H9 (cell line): ENCODE measurements around the gene ARHGAP15. TPM values are rescaled to one million over a fixed set of nuclear protein-coding genes. Genes with fewer than 3 reads are reported as not detected.

Experiments
- DNase-seq: peaks from one replicate; pipeline ENCODE4 v3.0.0-alpha.2; 2017
- H2AFZ ChIP-seq: one replicate; pipeline ENCODE4 v1.6.1; 2013; ENCODE audit warnings: mild to moderate bottlenecking, low read length, control low read depth, moderate library complexity
- H2AK5ac ChIP-seq: 2 replicates; pipeline ENCODE4 v1.6.1; 2013; ENCODE audit warnings: low read length, control low read depth, mixed read lengths; ENCODE audit not compliant: insufficient read length
- H2BK120ac ChIP-seq: one replicate; pipeline ENCODE4 v1.6.1; 2013; ENCODE audit warnings: low read depth, mild to moderate bottlenecking, low read length, control low read depth, inconsistent platforms; ENCODE audit not compliant: poor library complexity, severe bottlenecking
- H2BK12ac ChIP-seq: 2 replicates; pipeline ENCODE4 v1.6.1; 2013; ENCODE audit warnings: low read length, control low read depth, mixed read lengths, low read depth; ENCODE audit not compliant: insufficient read length
- H2BK15ac ChIP-seq: 2 replicates; pipeline ENCODE4 v1.6.1; 2013; ENCODE audit warnings: low read depth, low read length, control low read depth
- H2BK20ac ChIP-seq: one replicate; pipeline ENCODE4 v1.6.1; 2013; ENCODE audit warnings: low read depth, mild to moderate bottlenecking, low read length, control low read depth, inconsistent platforms; ENCODE audit not compliant: poor library complexity, severe bottlenecking
- H2BK5ac ChIP-seq: 2 replicates; pipeline ENCODE4 v1.6.1; 2013; ENCODE audit warnings: low read length, control low read depth, mixed read lengths; ENCODE audit not compliant: insufficient read length
- H3K14ac ChIP-seq: 2 replicates; pipeline ENCODE4 v1.6.1; 2013; ENCODE audit warnings: low read length, control low read depth; ENCODE audit not compliant: insufficient read depth
- H3K18ac ChIP-seq: 2 replicates; pipeline ENCODE4 v1.6.1; 2013; ENCODE audit warnings: low read depth, mild to moderate bottlenecking, mixed read lengths, low read length, control low read depth; ENCODE audit not compliant: insufficient read length
- H3K23ac ChIP-seq: 2 replicates; pipeline ENCODE4 v1.6.1; 2013; ENCODE audit warnings: low read length, control low read depth, mixed read lengths, low read depth; ENCODE audit not compliant: insufficient read length
- H3K23me2 ChIP-seq: 2 replicates; pipeline ENCODE4 v1.6.1; 2013; ENCODE audit warnings: low read depth, mild to moderate bottlenecking, mixed read lengths, low read length, control low read depth; ENCODE audit not compliant: insufficient read length, poor library complexity, severe bottlenecking
- H3K27ac ChIP-seq: 2 replicates; pipeline ENCODE4 v1.5.1; 2013; ENCODE audit warnings: low read length, control low read depth, mixed read lengths, low read depth; ENCODE audit not compliant: insufficient read length
- H3K27me3 ChIP-seq: 2 replicates; pipeline ENCODE4 v1.6.1; 2013; ENCODE audit warnings: low read length, control low read depth, inconsistent platforms; ENCODE audit not compliant: insufficient read depth
- H3K4ac ChIP-seq: 2 replicates; pipeline ENCODE4 v1.6.1; 2013; ENCODE audit warnings: low read depth, mild to moderate bottlenecking, control low read depth, inconsistent platforms, low read length, moderate library complexity
- H3K4me1 ChIP-seq: 2 replicates; pipeline ENCODE4 v1.6.1; 2013; ENCODE audit warnings: low read length, control low read depth, inconsistent platforms; ENCODE audit not compliant: insufficient read depth
- H3K4me2 ChIP-seq: 2 replicates; pipeline ENCODE4 v1.6.1; 2013; ENCODE audit warnings: low read length, control low read depth, mixed read lengths; ENCODE audit not compliant: insufficient read length, insufficient read depth
- H3K56ac ChIP-seq: 2 replicates; pipeline ENCODE4 v1.6.1; 2013; ENCODE audit warnings: low read depth, mild to moderate bottlenecking, mixed read lengths, low read length, control low read depth; ENCODE audit not compliant: insufficient read length
- H3K79me1 ChIP-seq: 2 replicates; pipeline ENCODE4 v1.6.1; 2013; ENCODE audit warnings: low read depth, mild to moderate bottlenecking, moderate library complexity, low read length, control low read depth, inconsistent platforms; ENCODE audit not compliant: insufficient read depth, poor library complexity, severe bottlenecking
- H3K79me2 ChIP-seq: 2 replicates; pipeline ENCODE4 v1.6.1; 2013; ENCODE audit warnings: low read length, control low read depth, inconsistent platforms; ENCODE audit not compliant: insufficient read depth
- H3K9ac ChIP-seq: 2 replicates; pipeline ENCODE4 v1.6.1; 2013; ENCODE audit warnings: low read length, control low read depth, mixed read lengths; ENCODE audit not compliant: insufficient read length; ENCODE audit errors: extremely low read depth
- H3K9me3 ChIP-seq: one replicate; pipeline ENCODE4 v1.6.1; 2013; ENCODE audit warnings: low read depth, low read length, inconsistent platforms; ENCODE audit not compliant: control insufficient read depth
- H3T11ph ChIP-seq: one replicate; pipeline ENCODE4 v1.6.1; 2013; ENCODE audit warnings: mild to moderate bottlenecking, low read length, control low read depth, inconsistent platforms
- H4K20me1 ChIP-seq: one replicate; pipeline ENCODE4 v1.6.1; 2013; ENCODE audit not compliant: control insufficient read depth, insufficient read length, insufficient read depth
- H4K5ac ChIP-seq: 2 replicates; pipeline ENCODE4 v1.6.1; 2013; ENCODE audit warnings: low read depth, mild to moderate bottlenecking, mixed read lengths, low read length, control low read depth; ENCODE audit not compliant: insufficient read length
- H4K8ac ChIP-seq: replicated peaks from 2 replicates; pipeline ENCODE4 v1.6.1; 2013; ENCODE audit warnings: low read length, control low read depth, mixed read lengths, low read depth; ENCODE audit not compliant: insufficient read length
- H4K91ac ChIP-seq: 2 replicates; pipeline ENCODE4 v1.6.1; 2013; ENCODE audit warnings: low read depth, mild to moderate bottlenecking, moderate library complexity, mixed read lengths, low read length, control low read depth; ENCODE audit not compliant: insufficient read length
- H3K27ac Mint-ChIP-seq, 3 experiments: 2 replicates in 2 of 3; 3 replicates in 1 of 3; pipeline ENCODE4 v1.8.0; 2020 to 2021; ENCODE audit warnings: mixed read lengths in 3 of 3, mild to moderate bottlenecking in 1 of 3, moderate library complexity in 1 of 3
- H3K27me3 Mint-ChIP-seq: 2 replicates; pipeline ENCODE4 v1.8.0; 2021; ENCODE audit warnings: low read depth, mild to moderate bottlenecking, moderate library complexity, mixed read lengths
- H3K36me3 Mint-ChIP-seq, 3 experiments: 2 replicates in 2 of 3; 3 replicates in 1 of 3; pipeline ENCODE4 v1.8.0; 2020 to 2021; ENCODE audit warnings: low read depth in 3 of 3, mixed read lengths in 3 of 3; ENCODE audit not compliant: insufficient read depth in 1 of 3
- H3K4me1 Mint-ChIP-seq, 2 experiments: 2 replicates each; pipeline ENCODE4 v1.8.0; 2020; ENCODE audit warnings: mixed read lengths in 2 of 2
- H3K4me3 Mint-ChIP-seq, 2 experiments: 2 replicates in 1 of 2; 3 replicates in 1 of 2; pipeline ENCODE4 v1.8.0; 2020 to 2021; ENCODE audit warnings: mild to moderate bottlenecking in 2 of 2, mixed read lengths in 2 of 2, moderate library complexity in 1 of 2
- H3K9me3 Mint-ChIP-seq, 2 experiments: 2 replicates in 1 of 2; 3 replicates in 1 of 2; pipeline ENCODE4 v1.8.0; 2020; ENCODE audit warnings: mild to moderate bottlenecking in 2 of 2, mixed read lengths in 2 of 2, moderate library complexity in 1 of 2
- whole genome bisulfite sequencing: extraction: QIAGEN DNeasy Blood & Tissue Kit; methylation state at CpG from one replicate; pipeline ENCODE4 v1.1.7; 2013; ENCODE audit warnings: missing lambda C conversion rate, low lambda C conversion rate, mixed read lengths; ENCODE audit not compliant: insufficient read length; ENCODE audit errors: extremely low coverage; 5-methylcytosine and 5-hydroxymethylcytosine counted together
- total RNA-seq: library from RNA; stranded (reverse); gene quantifications from 2 replicates; pipeline ENCODE4 v1.2.1, GENCODE V29; 2021
- TF ChIP-seq, protein P1 (sequence below): fragments of 200-600 bp; sonication (generic); conservative IDR thresholded peaks from 3 replicates; pipeline ENCODE4 v1.8.0; 2021; ENCODE audit warnings: antibody characterized with exemption, mild to moderate bottlenecking

Gene ARHGAP15
- total RNA-seq, 1 experiment from 2014 or later, result not detected

DNA sequence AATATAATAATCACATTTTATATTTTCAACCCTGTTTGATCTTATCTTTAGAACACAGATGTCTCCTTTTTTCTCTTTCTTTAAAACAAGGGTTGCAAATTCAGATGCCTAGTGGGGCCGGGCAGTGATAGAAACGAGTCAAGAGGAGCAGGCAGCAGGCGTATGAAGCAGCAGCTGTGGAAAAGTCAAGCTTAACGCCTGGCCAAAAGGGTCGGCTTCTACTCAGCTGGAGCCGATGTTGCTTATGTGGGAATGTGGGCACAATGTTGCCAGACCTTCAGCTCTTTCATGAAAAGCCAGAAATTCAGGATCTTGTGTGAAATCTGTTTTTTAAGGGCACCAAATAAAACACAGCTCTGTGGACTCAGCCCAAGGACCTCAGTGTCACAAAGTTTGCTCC lies 642.7 kb downstream of the ARHGAP15 start:
- no peaks in the 10 kb centered on the region for H3K9me3 Mint-ChIP-seq

More for the DNA sequence above, 642.7 kb downstream of the ARHGAP15 start:
- no peak overlapping the region for H4K5ac ChIP-seq
- H3K23me2 ChIP-seq, result no peaks in the 10 kb centered on the region
- 0 out of 2 replicates have a peak, but pooled peaks cover 2% of the 10 kb centered on the region for H3K4me1 ChIP-seq
- Mint-ChIP-seq H3K4me3 (no peak overlapping the region), H3K27me3 (peaks cover 1% of the 10 kb centered on the region), H3K36me3 (no peaks in the 10 kb centered on the region), H3K27ac (peak overlapping the region in 2 of 3 experiments; percentile 21 to 33; a peak in 1 of 7 replicates), H3K4me1 (peaks cover 16 to 20% of the 10 kb centered on the region in 2 experiments)
- no peaks in the 10 kb centered on the region for H3K27me3 ChIP-seq
- no peaks in the 10 kb centered on the region for H3K79me1 ChIP-seq
- H4K91ac ChIP-seq, result no peak overlapping the region
- no peak overlapping the region for H3K56ac ChIP-seq
- TF ChIP-seq, protein P1, sequence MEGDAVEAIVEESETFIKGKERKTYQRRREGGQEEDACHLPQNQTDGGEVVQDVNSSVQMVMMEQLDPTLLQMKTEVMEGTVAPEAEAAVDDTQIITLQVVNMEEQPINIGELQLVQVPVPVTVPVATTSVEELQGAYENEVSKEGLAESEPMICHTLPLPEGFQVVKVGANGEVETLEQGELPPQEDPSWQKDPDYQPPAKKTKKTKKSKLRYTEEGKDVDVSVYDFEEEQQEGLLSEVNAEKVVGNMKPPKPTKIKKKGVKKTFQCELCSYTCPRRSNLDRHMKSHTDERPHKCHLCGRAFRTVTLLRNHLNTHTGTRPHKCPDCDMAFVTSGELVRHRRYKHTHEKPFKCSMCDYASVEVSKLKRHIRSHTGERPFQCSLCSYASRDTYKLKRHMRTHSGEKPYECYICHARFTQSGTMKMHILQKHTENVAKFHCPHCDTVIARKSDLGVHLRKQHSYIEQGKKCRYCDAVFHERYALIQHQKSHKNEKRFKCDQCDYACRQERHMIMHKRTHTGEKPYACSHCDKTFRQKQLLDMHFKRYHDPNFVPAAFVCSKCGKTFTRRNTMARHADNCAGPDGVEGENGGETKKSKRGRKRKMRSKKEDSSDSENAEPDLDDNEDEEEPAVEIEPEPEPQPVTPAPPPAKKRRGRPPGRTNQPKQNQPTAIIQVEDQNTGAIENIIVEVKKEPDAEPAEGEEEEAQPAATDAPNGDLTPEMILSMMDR, result no peak
- no peaks in the 10 kb centered on the region for H3K9me3 ChIP-seq
- H3T11ph ChIP-seq, result no peak overlapping the region
- no peak overlapping the region for H3K4me2 ChIP-seq
- H3K79me2 ChIP-seq, result no peaks in the 10 kb centered on the region
- H2BK12ac ChIP-seq, result no peak overlapping the region
- WGBS, result no CpG with 5 or more reads among the region's 6 CpGs
- H3K4ac ChIP-seq, result no peak overlapping the region
- no peaks in the 10 kb centered on the region for H4K20me1 ChIP-seq
- H3K23ac ChIP-seq, result no peak overlapping the region
- H2BK5ac ChIP-seq, result no peak overlapping the region
- H3K27ac ChIP-seq, result no peak overlapping the region
- H2BK15ac ChIP-seq, result no peak overlapping the region
- no peak overlapping the region for H2AK5ac ChIP-seq
- H2AFZ ChIP-seq, result no peak overlapping the region
- no peak overlapping the region for H3K14ac ChIP-seq
- no peak overlapping the region for H3K18ac ChIP-seq
- H2BK20ac ChIP-seq, result no peak overlapping the region
- H4K8ac ChIP-seq, result no peak overlapping the region
- no peak overlapping the region for H2BK120ac ChIP-seq
- no peak for DNase-seq
- H3K9ac ChIP-seq, result no peak overlapping the region
